Activated CD4-positive, alpha-beta T cell treated with anti-CD3 and anti-CD28 coated beads, Interleukin-2, amount 50 U/mL, for 4 hours (primary cell): Measurements from ENCODE around the gene RAB18.
"Not testable (repeated sequence)": the region's sequence is repeated elsewhere in the genome, so short reads cannot be mapped to it uniquely, and the experiment has no call there.

Experiments
- DNase-seq, 2 experiments: peaks; one replicate each; pipeline ENCODE4 v3.0.0-alpha.2; 2020

RAB18 gene

GRCh38 chr10:27504007-27504807 lies at the start of gene RAB18:
Gene RAB18, plus strand, starts transcription at chr10:27504304. Its CDS starts 66 bp downstream, at chr10:27504370.
- DNase-seq: peak; percentile 97 to 98

- DNase-seq: no peak
Measured at GRCh38 chr10:27454837-27455236, 49.3 kb upstream of the RAB18 start.

GRCh38 chr10:27457261-27457945 lies 46.7 kb upstream of the RAB18 start:
- no peak for DNase-seq

GRCh38 chr10:27457966-27458365 lies 46.1 kb upstream of the RAB18 start:
- no peak for DNase-seq

- no peak for DNase-seq
Measured at GRCh38 chr10:27461312-27461711, 42.8 kb upstream of the RAB18 start.

GRCh38 chr10:27463961-27464360 lies 40.1 kb upstream of the RAB18 start:
- DNase-seq: no peak

GRCh38 chr10:27464993-27465392 lies 39.1 kb upstream of the RAB18 start:
- DNase-seq: no peak

GRCh38 chr10:27465596-27465995 lies 38.5 kb upstream of the RAB18 start:
- not testable (repeated sequence) for DNase-seq

GRCh38 chr10:27470885-27471284 lies 33.2 kb upstream of the RAB18 start:
- DNase-seq: no peak

- no peak for DNase-seq
Measured at GRCh38 chr10:27474741-27475140, 29.4 kb upstream of the RAB18 start.

GRCh38 chr10:27479016-27479415 lies 25.1 kb upstream of the RAB18 start:
- DNase-seq: no peak

GRCh38 chr10:27481486-27481885 lies 22.6 kb upstream of the RAB18 start:
- DNase-seq: no peak

- no peak for DNase-seq
Measured at GRCh38 chr10:27482984-27483956, 20.8 kb upstream of the RAB18 start.

GRCh38 chr10:27485368-27485767 lies 18.7 kb upstream of the RAB18 start:
- no peak for DNase-seq

- DNase-seq: no peak
Measured at GRCh38 chr10:27485986-27486385, 18.1 kb upstream of the RAB18 start.

- no peak for DNase-seq
Measured at GRCh38 chr10:27490807-27491206, 13.3 kb upstream of the RAB18 start.

- no peak for DNase-seq
Measured at GRCh38 chr10:27494116-27494805, 9.8 kb upstream of the RAB18 start.

- no peak for DNase-seq
Measured at GRCh38 chr10:27496137-27496536, 8.0 kb upstream of the RAB18 start.

- DNase-seq: no peak
Measured at GRCh38 chr10:27500096-27500495, 4.0 kb upstream of the RAB18 start.

- no peak for DNase-seq
Measured at GRCh38 chr10:27500886-27501285, 3.2 kb upstream of the RAB18 start.

- DNase-seq: no peak
Measured at GRCh38 chr10:27503498-27504006, 552 bp upstream of the RAB18 start.

- DNase-seq: no peak
Measured at GRCh38 chr10:27504808-27505460, 830 bp downstream of the RAB18 start.
